ENCODE data around the gene OPN1MW2. TPM values are rescaled to one million over a fixed set of nuclear protein-coding genes. Genes with fewer than 3 reads are reported as not detected.
"Not testable (repeated sequence)": the region's sequence is repeated elsewhere in the genome, so short reads cannot be mapped to it uniquely, and the experiment has no call there.

The OPN1MW2 gene
- polyA plus RNA-seq, 1 donor = not detected

DNA sequence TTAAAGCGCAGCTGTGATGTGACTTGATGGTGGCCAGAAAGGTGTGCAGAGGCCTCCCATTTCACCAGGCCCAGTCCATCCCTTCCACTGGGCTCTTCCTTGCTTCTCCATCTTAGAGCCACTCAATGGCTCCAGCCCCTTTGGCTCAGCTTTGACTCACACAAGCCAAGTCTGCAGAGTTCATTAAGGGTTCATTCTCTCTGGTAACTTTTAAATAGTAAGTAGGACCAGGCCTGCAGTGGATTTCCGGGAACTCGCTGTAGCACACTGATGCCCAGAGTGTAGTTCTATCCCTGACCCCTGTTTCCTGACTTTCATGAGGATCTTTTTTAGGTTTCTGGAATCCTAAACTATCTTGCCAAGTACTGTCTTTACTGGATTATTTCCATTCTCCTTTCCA is 49.7 kb downstream of the OPN1MW2 start:
- DNase-seq = not testable (repeated sequence)

Other genes with a start within 250 kb of the OPN1MW2 start
- 37.9 TPM for gene HCFC1, start 247.9 kb upstream of the OPN1MW2 start, polyA plus RNA-seq (ENCODE audit: insufficient read length)
- 7.5 TPM for gene TMEM187, start 247.0 kb upstream of the OPN1MW2 start, polyA plus RNA-seq (ENCODE audit: insufficient read length)
- gene IRAK1, start 199.9 kb upstream of the OPN1MW2 start, polyA plus RNA-seq (ENCODE audit: insufficient read length) = 46.3 TPM
- gene MECP2, start 122.0 kb upstream of the OPN1MW2 start, polyA plus RNA-seq (ENCODE audit: insufficient read length) = 25.1 TPM
- not detected for gene OPN1LW, start 75.5 kb upstream of the OPN1MW2 start, polyA plus RNA-seq (ENCODE audit: insufficient read length)
- not detected for gene OPN1MW, start 37.2 kb upstream of the OPN1MW2 start, polyA plus RNA-seq (ENCODE audit: insufficient read length)
- gene OPN1MW3, start 37.8 kb downstream of the OPN1MW2 start, polyA plus RNA-seq (ENCODE audit: insufficient read length) = not detected
- not detected for gene TEX28, start 75.4 kb downstream of the OPN1MW2 start, polyA plus RNA-seq (ENCODE audit: insufficient read length)
- gene TKTL1, start 76.0 kb downstream of the OPN1MW2 start, polyA plus RNA-seq (ENCODE audit: insufficient read length) = 0.67 TPM
- 304 TPM for gene FLNA, start 154.9 kb downstream of the OPN1MW2 start, polyA plus RNA-seq (ENCODE audit: insufficient read length)
- 51.6 TPM for gene EMD, start 159.5 kb downstream of the OPN1MW2 start, polyA plus RNA-seq (ENCODE audit: insufficient read length)
- 5,697 TPM for gene RPL10, start 178.6 kb downstream of the OPN1MW2 start, polyA plus RNA-seq (ENCODE audit: insufficient read length)
- 44.6 TPM for gene DNASE1L1, start 189.5 kb downstream of the OPN1MW2 start, polyA plus RNA-seq (ENCODE audit: insufficient read length)
- 29.9 TPM for gene TAFAZZIN, start 191.8 kb downstream of the OPN1MW2 start, polyA plus RNA-seq (ENCODE audit: insufficient read length)
- gene ATP6AP1, start 208.9 kb downstream of the OPN1MW2 start, polyA plus RNA-seq (ENCODE audit: insufficient read length) = 65.6 TPM
- 91.8 TPM for gene GDI1, start 217.4 kb downstream of the OPN1MW2 start, polyA plus RNA-seq (ENCODE audit: insufficient read length)
- 63.5 TPM for gene FAM50A, start 224.4 kb downstream of the OPN1MW2 start, polyA plus RNA-seq (ENCODE audit: insufficient read length)
- gene PLXNA3, start 238.5 kb downstream of the OPN1MW2 start, polyA plus RNA-seq (ENCODE audit: insufficient read length) = 41.3 TPM